ENCODE data around the gene XXYLT1. TPM values are rescaled to one million over a fixed set of nuclear protein-coding genes. Genes with fewer than 3 reads are reported as not detected.
A peak's percentile ranks its signal among the peaks of the same experiment; 100 is the strongest.

Gene XXYLT1
- total and polyA plus RNA-seq, 9 of the 15 experiments (the other 6 are each of a cell fraction or from before 2014, with no cell fraction given) = 1.9 to 18.9 (median 15.0) TPM

- TF ChIP-seq DEAF1 (CRISPR knock-in tag; IDR thresholded peaks at IDR 0.05) (no peak), ZFX (CRISPR knock-in tag; IDR thresholded peaks at IDR 0.05) (peak; percentile 67; the same call in 1 of the 2 replicates), IRF9 (tag; IDR thresholded peaks at IDR 0.05) (no peak), MXD1 (CRISPR knock-in tag; IDR thresholded peaks at IDR 0.05; ENCODE audit: borderline replicate concordance, poor library complexity, severe bottlenecking) (no peak)
- TF ChIP-seq, protein P1, sequence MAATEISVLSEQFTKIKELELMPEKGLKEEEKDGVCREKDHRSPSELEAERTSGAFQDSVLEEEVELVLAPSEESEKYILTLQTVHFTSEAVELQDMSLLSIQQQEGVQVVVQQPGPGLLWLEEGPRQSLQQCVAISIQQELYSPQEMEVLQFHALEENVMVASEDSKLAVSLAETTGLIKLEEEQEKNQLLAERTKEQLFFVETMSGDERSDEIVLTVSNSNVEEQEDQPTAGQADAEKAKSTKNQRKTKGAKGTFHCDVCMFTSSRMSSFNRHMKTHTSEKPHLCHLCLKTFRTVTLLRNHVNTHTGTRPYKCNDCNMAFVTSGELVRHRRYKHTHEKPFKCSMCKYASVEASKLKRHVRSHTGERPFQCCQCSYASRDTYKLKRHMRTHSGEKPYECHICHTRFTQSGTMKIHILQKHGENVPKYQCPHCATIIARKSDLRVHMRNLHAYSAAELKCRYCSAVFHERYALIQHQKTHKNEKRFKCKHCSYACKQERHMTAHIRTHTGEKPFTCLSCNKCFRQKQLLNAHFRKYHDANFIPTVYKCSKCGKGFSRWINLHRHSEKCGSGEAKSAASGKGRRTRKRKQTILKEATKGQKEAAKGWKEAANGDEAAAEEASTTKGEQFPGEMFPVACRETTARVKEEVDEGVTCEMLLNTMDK (IDR thresholded peaks at IDR 0.05; ENCODE audit: borderline replicate concordance, insufficient read depth, low read depth, low read length, poor library complexity, severe bottlenecking) = no peak
Observed at GRCh38 chr3:195180490-195181112, 90.4 kb downstream of the XXYLT1 start (continued).

Measured in K562 (cell line).